Activated naive CD4-positive, alpha-beta T cell treated with anti-CD3 and anti-CD28 coated beads for 36 hours (primary cell): ENCODE measurements around the gene PDE10A. TPM values are rescaled to one million over a fixed set of nuclear protein-coding genes. Genes with fewer than 3 reads are reported as not detected.

Experiments used
- CTCF ChIA-PET: fragments of 350-600 bp; sonication (Branson Sonifier 250); formaldehyde crosslinking; loops from one replicate; lab custom pipeline; 2021; ENCODE audit warnings: antibody characterized with exemption; lab: Charles Lee
- DNase-seq: peaks from one replicate; pipeline ENCODE4 v3.0.0-alpha.2; 2020
- H3K27ac Mint-ChIP-seq: one replicate; pipeline ENCODE4 v1.8.0; 2021; ENCODE audit warnings: mild to moderate bottlenecking, mixed read lengths
- H3K27me3 Mint-ChIP-seq: one replicate; pipeline ENCODE4 v1.8.0; 2021; ENCODE audit warnings: low read depth, mixed read lengths
- H3K36me3 Mint-ChIP-seq: one replicate; pipeline ENCODE4 v1.8.0; 2021; ENCODE audit warnings: low read depth, mixed read lengths
- H3K4me1 Mint-ChIP-seq: one replicate; pipeline ENCODE4 v1.8.0; 2021; ENCODE audit warnings: low read depth, mixed read lengths
- H3K4me3 Mint-ChIP-seq: one replicate; pipeline ENCODE4 v1.8.0; 2021; ENCODE audit warnings: mild to moderate bottlenecking, moderate library complexity, mixed read lengths
- H3K9me3 Mint-ChIP-seq: one replicate; pipeline ENCODE4 v1.8.0; 2021; ENCODE audit warnings: mixed read lengths
- intact Hi-C: fragments of 100-400 bp; cut with micrococcal nuclease; formaldehyde crosslinking; loops from one replicate; pipeline ENCODE4 v1.15.1; 2023
- total RNA-seq, 2 experiments: library from RNA; stranded (reverse); gene quantifications; one replicate each; pipeline ENCODE4 v1.2.3, GENCODE V29; 2021

PDE10A gene
- total RNA-seq, 2 experiments from 2014 or later: not detected

DNA sequence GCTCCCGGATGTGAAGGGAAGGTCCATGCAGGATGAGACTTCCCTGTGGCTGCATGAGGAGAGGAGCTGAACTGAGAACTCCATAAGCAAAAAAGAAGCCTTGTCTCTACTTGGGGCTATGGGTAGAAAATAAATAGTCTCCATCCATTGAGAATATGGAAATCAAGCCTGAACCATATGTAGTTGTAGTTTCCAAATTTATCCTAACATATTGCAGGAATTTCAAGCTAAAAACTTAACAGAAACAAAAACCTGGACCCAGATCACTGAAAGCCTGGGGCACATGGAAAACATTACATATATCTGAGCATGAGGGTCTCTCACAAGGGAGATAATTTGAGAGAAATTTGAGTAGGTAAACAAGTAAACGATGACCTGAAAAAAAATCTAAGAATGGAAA, 258.7 kb downstream of the PDE10A start:
- CTCF ChIA-PET: no interaction called here
- H3K9me3 Mint-ChIP-seq: peaks cover 3% of the 10 kb centered on the region
- no peaks in the 10 kb centered on the region for H3K27me3 Mint-ChIP-seq

GRCh38 chr6:165403006-165403595, 259.9 kb downstream of the PDE10A start:
- CTCF ChIA-PET: no interaction called here
- Mint-ChIP-seq H3K36me3 (no peaks in the 10 kb centered on the region), H3K27ac (no peak overlapping the region), H3K4me1 (no peaks in the 10 kb centered on the region), H3K9me3 (peaks cover 3% of the 10 kb centered on the region), H3K4me3 (no peak overlapping the region), H3K27me3 (no peaks in the 10 kb centered on the region)
- no peak for DNase-seq
- intact Hi-C loops: no loop called here

More for the DNA sequence above, 258.7 kb downstream of the PDE10A start:
- no peak overlapping the region for H3K4me3 Mint-ChIP-seq
- intact Hi-C loops: no loop called here
- DNase-seq: no peak
- H3K4me1 Mint-ChIP-seq: no peaks in the 10 kb centered on the region
- no peak overlapping the region for H3K27ac Mint-ChIP-seq
- H3K36me3 Mint-ChIP-seq: no peaks in the 10 kb centered on the region

GRCh38 chr6:165401092-165401491, 261.9 kb downstream of the PDE10A start:
- CTCF ChIA-PET: no interaction called here

GRCh38 chr6:165390475-165390874, 272.6 kb downstream of the PDE10A start:
- Mint-ChIP-seq H3K36me3 (no peaks in the 10 kb centered on the region), H3K27ac (no peak overlapping the region), H3K27me3 (peaks cover 3% of the 10 kb centered on the region), H3K9me3 (peaks cover 12% of the 10 kb centered on the region), H3K4me1 (no peaks in the 10 kb centered on the region), H3K4me3 (no peak overlapping the region)
- CTCF ChIA-PET: no interaction called here
- intact Hi-C loops: no loop called here
- no peak for DNase-seq

More at GRCh38 chr6:165401092-165401491, 261.9 kb downstream of the PDE10A start:
- Mint-ChIP-seq H3K36me3 (no peaks in the 10 kb centered on the region), H3K27me3 (no peaks in the 10 kb centered on the region), H3K27ac (no peak overlapping the region), H3K4me1 (no peaks in the 10 kb centered on the region), H3K4me3 (no peak overlapping the region), H3K9me3 (peaks cover 3% of the 10 kb centered on the region)
- DNase-seq: no peak
- intact Hi-C loops: no loop called here

DNA sequence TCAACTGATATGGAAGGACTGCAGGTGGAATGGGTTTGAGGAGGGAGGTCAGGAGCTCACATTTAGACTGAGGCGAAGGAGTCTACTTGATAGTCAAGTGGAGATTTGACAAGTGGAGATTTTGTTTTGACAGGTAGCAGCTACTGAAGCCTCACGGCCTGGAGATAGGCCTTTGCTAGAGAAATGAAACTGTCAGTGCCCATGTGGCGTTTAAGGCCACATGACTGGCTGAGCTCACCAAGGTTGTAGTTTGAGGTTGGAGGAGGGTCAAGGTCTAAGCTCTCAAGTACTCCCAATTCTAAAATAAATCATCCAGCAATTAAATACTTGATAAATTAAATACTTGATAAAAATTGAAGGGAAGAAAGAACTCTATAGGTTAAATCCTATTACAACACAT, 273.5 kb downstream of the PDE10A start:
- H3K4me1 Mint-ChIP-seq: no peaks in the 10 kb centered on the region
- no peak overlapping the region for H3K27ac Mint-ChIP-seq
- no peak overlapping the region for H3K4me3 Mint-ChIP-seq
- peaks cover 3% of the 10 kb centered on the region for H3K27me3 Mint-ChIP-seq
- H3K9me3 Mint-ChIP-seq: peaks cover 12% of the 10 kb centered on the region
- CTCF ChIA-PET: no interaction called here
- no peaks in the 10 kb centered on the region for H3K36me3 Mint-ChIP-seq
- intact Hi-C loops: no loop called here
- no peak for DNase-seq

DNA sequence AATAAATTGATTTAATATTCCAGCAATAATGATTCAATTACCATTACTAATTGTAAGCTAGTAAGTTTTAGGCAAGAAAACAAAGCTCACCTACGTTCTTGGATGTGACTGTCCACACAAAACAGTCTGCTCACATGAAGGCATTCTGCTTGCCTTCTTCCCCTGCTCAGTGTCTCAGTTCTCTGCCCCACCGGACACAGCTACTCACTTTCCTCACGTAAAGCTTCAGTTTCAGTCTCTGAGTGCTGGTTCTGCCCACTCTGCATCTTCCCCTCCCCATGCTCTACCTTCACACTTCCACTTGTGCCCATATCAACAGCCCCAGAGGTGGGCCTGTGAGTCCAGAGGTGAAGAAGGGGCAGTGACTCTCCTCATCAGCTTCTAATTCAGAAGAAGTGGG, 279.7 kb downstream of the PDE10A start:
- H3K9me3 Mint-ChIP-seq: peaks cover 2% of the 10 kb centered on the region
- no peak overlapping the region for H3K4me3 Mint-ChIP-seq
- no peak for DNase-seq
- no peak overlapping the region for H3K27ac Mint-ChIP-seq
- intact Hi-C loops: no loop called here
- no peaks in the 10 kb centered on the region for H3K36me3 Mint-ChIP-seq
- no peaks in the 10 kb centered on the region for H3K4me1 Mint-ChIP-seq
- CTCF ChIA-PET: no interaction called here
- H3K27me3 Mint-ChIP-seq: peaks cover 3% of the 10 kb centered on the region

DNA sequence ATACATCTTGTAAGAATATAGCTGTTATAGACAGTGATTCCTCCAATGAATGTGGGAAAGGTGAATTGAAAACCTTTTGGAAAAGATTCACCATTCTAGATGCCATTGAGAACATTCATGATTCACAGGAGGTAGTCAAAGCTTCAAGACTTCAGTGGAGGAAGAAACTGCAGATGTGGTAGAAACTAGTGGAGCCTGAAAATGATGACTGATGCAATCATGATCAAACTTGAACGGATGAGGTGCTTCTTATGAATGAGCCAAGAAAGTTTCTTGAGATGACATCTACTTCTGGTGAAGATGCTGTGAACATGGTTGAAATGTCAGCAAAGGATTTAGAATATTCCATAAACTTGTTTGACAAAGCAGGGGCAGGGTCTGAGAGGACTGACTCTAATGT, 286.9 kb downstream of the PDE10A start:
- Mint-ChIP-seq H3K36me3 (no peaks in the 10 kb centered on the region), H3K27ac (no peak overlapping the region), H3K4me1 (no peaks in the 10 kb centered on the region), H3K9me3 (peaks cover 3% of the 10 kb centered on the region), H3K27me3 (no peaks in the 10 kb centered on the region), H3K4me3 (no peak overlapping the region)
- CTCF ChIA-PET: no interaction called here
- DNase-seq: no peak
- intact Hi-C loops: no loop called here

- Mint-ChIP-seq H3K4me1 (no peaks in the 10 kb centered on the region), H3K36me3 (no peaks in the 10 kb centered on the region), H3K9me3 (peaks cover 6% of the 10 kb centered on the region), H3K27me3 (no peaks in the 10 kb centered on the region), H3K4me3 (no peak overlapping the region), H3K27ac (no peak overlapping the region)
- CTCF ChIA-PET: no interaction called here
- no peak for DNase-seq
- intact Hi-C loops: no loop called here
These were observed 297.7 kb downstream of the PDE10A start for GRCh38 chr6:165365371-165365770.

DNA sequence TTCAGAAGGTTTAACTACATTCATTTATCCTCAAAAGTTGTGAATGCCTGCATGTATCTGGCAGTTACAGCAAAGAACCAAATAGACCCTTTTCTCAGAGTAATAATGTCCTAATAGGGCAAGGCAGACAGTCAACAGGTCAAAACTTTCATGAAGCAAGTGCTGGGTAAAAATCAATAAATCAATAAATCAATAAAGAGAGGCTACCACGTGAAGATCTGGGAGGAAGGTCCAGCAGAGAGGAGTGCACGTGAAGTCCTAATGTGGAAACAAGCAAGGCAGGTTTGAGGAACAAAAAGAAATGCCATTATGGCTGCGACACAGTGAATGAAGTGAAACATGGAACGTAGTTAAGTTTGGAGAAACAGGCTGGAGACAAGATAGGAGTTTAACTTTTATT, 317.3 kb downstream of the PDE10A start:
- H3K27me3 Mint-ChIP-seq: no peaks in the 10 kb centered on the region
- no peak for DNase-seq
- intact Hi-C loops: no loop called here
- no peaks in the 10 kb centered on the region for H3K4me1 Mint-ChIP-seq
- H3K36me3 Mint-ChIP-seq: no peaks in the 10 kb centered on the region
- CTCF ChIA-PET: no interaction called here
- H3K27ac Mint-ChIP-seq: no peak overlapping the region
- H3K9me3 Mint-ChIP-seq: peaks cover 10% of the 10 kb centered on the region
- no peak overlapping the region for H3K4me3 Mint-ChIP-seq

- intact Hi-C loops: no loop called here
- H3K9me3 Mint-ChIP-seq: no peaks in the 10 kb centered on the region
- no peak overlapping the region for H3K4me3 Mint-ChIP-seq
- H3K27me3 Mint-ChIP-seq: no peaks in the 10 kb centered on the region
- no peaks in the 10 kb centered on the region for H3K36me3 Mint-ChIP-seq
- no peak overlapping the region for H3K27ac Mint-ChIP-seq
- H3K4me1 Mint-ChIP-seq: no peaks in the 10 kb centered on the region
- CTCF ChIA-PET: no interaction called here
- no peak for DNase-seq
These were observed 322.5 kb downstream of the PDE10A start for GRCh38 chr6:165340532-165340931.

GRCh38 chr6:165325609-165326008, 337.4 kb downstream of the PDE10A start:
- intact Hi-C loops: no loop called here
- CTCF ChIA-PET: no interaction called here
- no peak for DNase-seq
- no peak overlapping the region for H3K27ac Mint-ChIP-seq
- peaks cover 19% of the 10 kb centered on the region for H3K9me3 Mint-ChIP-seq
- H3K27me3 Mint-ChIP-seq: no peaks in the 10 kb centered on the region
- H3K4me1 Mint-ChIP-seq: no peaks in the 10 kb centered on the region
- H3K4me3 Mint-ChIP-seq: no peak overlapping the region
- no peaks in the 10 kb centered on the region for H3K36me3 Mint-ChIP-seq

GRCh38 chr6:165321555-165322145, 341.4 kb downstream of the PDE10A start:
- Mint-ChIP-seq H3K36me3 (no peaks in the 10 kb centered on the region), H3K9me3 (peaks cover 19% of the 10 kb centered on the region), H3K27ac (no peak overlapping the region), H3K27me3 (no peaks in the 10 kb centered on the region), H3K4me3 (no peak overlapping the region), H3K4me1 (no peaks in the 10 kb centered on the region)
- intact Hi-C loops: no loop called here
- CTCF ChIA-PET: no interaction called here
- no peak for DNase-seq

GRCh38 chr6:165321150-165321549, 341.9 kb downstream of the PDE10A start:
- intact Hi-C loops: no loop called here
- H3K27ac Mint-ChIP-seq: no peak overlapping the region
- no peak overlapping the region for H3K4me3 Mint-ChIP-seq
- H3K27me3 Mint-ChIP-seq: no peaks in the 10 kb centered on the region
- DNase-seq: no peak
- CTCF ChIA-PET: no interaction called here
- H3K9me3 Mint-ChIP-seq: peaks cover 19% of the 10 kb centered on the region
- H3K4me1 Mint-ChIP-seq: no peaks in the 10 kb centered on the region
- H3K36me3 Mint-ChIP-seq: no peaks in the 10 kb centered on the region
